SK-N-SH (cell line): ENCODE data around the gene TPCN2.

Source experiments
- EP300 ChIP-seq, 2 experiments: IDR thresholded peaks; 2 replicates each; pipeline versions ENCODE4 v1.4.0 to v1.6.1; 2012; ENCODE audit warnings: borderline replicate concordance in 1 of 2, low read depth in 1 of 2, low read length in 1 of 2
- FOXM1 ChIP-seq: IDR thresholded peaks from 2 replicates; pipeline ENCODE4 v1.4.0; 2012; ENCODE audit warnings: low read depth, mild to moderate bottlenecking
- MAX ChIP-seq: IDR thresholded peaks from 2 replicates; pipeline ENCODE4 v1.4.0; 2012; ENCODE audit warnings: low read depth
- NRF1 ChIP-seq: IDR thresholded peaks from 2 replicates; pipeline ENCODE4 v1.6.1; 2012; ENCODE audit warnings: low read depth, mild to moderate bottlenecking, low read length
- POLR2AphosphoS5 ChIP-seq: IDR thresholded peaks from 2 replicates; pipeline ENCODE4 v1.6.1; 2012; ENCODE audit warnings: low read depth, low read length
- RAD21 ChIP-seq: IDR thresholded peaks from 2 replicates; pipeline ENCODE4 v1.6.1; 2012; ENCODE audit warnings: mild to moderate bottlenecking, low read length
- TAF1 ChIP-seq: IDR thresholded peaks from 2 replicates; pipeline ENCODE4 v1.6.1; 2012; ENCODE audit warnings: low read depth, mild to moderate bottlenecking, low read length, moderate library complexity, borderline replicate concordance
- TEAD4 ChIP-seq: IDR thresholded peaks from 2 replicates; pipeline ENCODE4 v1.4.0; 2012; ENCODE audit warnings: mild to moderate bottlenecking, borderline replicate concordance; ENCODE audit not compliant: insufficient read depth
- TF ChIP-seq, protein P1 (sequence below): IDR thresholded peaks from 2 replicates; pipeline ENCODE4; 2012
- TF ChIP-seq, protein P2 (sequence below): fragments of 200-600 bp; sonication (generic); IDR thresholded peaks from 2 replicates; pipeline ENCODE4 v1.6.1; 2017; ENCODE audit warnings: antibody characterized with exemption, mild to moderate bottlenecking, moderate library complexity

GRCh38 chr11:69164824-69165223 is 116.1 kb downstream of the TPCN2 start:
- TF ChIP-seq FOXM1, result no peak
- TF ChIP-seq TAF1, result no peak
- TF ChIP-seq, protein P1, sequence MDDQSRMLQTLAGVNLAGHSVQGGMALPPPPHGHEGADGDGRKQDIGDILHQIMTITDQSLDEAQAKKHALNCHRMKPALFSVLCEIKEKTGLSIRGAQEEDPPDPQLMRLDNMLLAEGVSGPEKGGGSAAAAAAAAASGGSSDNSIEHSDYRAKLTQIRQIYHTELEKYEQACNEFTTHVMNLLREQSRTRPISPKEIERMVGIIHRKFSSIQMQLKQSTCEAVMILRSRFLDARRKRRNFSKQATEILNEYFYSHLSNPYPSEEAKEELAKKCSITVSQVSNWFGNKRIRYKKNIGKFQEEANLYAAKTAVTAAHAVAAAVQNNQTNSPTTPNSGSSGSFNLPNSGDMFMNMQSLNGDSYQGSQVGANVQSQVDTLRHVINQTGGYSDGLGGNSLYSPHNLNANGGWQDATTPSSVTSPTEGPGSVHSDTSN, result no peak
- TF ChIP-seq EP300 (IDR thresholded peaks at IDR 0.05; ENCODE audit: borderline replicate concordance in 1 of 2, low read depth in 1 of 2, low read length in 1 of 2), result no peak
- TF ChIP-seq, protein P2, sequence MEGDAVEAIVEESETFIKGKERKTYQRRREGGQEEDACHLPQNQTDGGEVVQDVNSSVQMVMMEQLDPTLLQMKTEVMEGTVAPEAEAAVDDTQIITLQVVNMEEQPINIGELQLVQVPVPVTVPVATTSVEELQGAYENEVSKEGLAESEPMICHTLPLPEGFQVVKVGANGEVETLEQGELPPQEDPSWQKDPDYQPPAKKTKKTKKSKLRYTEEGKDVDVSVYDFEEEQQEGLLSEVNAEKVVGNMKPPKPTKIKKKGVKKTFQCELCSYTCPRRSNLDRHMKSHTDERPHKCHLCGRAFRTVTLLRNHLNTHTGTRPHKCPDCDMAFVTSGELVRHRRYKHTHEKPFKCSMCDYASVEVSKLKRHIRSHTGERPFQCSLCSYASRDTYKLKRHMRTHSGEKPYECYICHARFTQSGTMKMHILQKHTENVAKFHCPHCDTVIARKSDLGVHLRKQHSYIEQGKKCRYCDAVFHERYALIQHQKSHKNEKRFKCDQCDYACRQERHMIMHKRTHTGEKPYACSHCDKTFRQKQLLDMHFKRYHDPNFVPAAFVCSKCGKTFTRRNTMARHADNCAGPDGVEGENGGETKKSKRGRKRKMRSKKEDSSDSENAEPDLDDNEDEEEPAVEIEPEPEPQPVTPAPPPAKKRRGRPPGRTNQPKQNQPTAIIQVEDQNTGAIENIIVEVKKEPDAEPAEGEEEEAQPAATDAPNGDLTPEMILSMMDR, result no peak
- TF ChIP-seq NRF1, result no peak
- no peak for TF ChIP-seq RAD21
- TF ChIP-seq MAX, result no peak
- TF ChIP-seq POLR2AphosphoS5, result no peak
- no peak for TF ChIP-seq TEAD4
